C4-2B (cell line): ENCODE data around the gene UQCRC1.

Experiments used
- H3K27ac ChIP-seq: fragments of 450-650 bp; 2 replicates; pipeline ENCODE4 v1.5.1; 2017
- CTCF ChIP-seq: fragments of 450-650 bp; conservative IDR thresholded peaks from 2 replicates; pipeline ENCODE4 v1.5.1; 2017; ENCODE audit warnings: mild to moderate bottlenecking
- ZFX ChIP-seq: fragments of 450-650 bp; IDR thresholded peaks from 2 replicates; pipeline ENCODE4 v1.6.1; 2017

Gene UQCRC1

GRCh38 chr3:48581621-48582481, 27.6 kb downstream of the UQCRC1 start:
- TF ChIP-seq CTCF (no peak), ZFX (no peak)
- no peak overlapping the region for H3K27ac ChIP-seq

GRCh38 chr3:48576647-48577046, 32.8 kb downstream of the UQCRC1 start:
- H3K27ac ChIP-seq = no peak overlapping the region
- TF ChIP-seq CTCF (no peak), ZFX (no peak)

GRCh38 chr3:48575366-48575765, 34.1 kb downstream of the UQCRC1 start:
- H3K27ac ChIP-seq = no peak overlapping the region
- no peak for TF ChIP-seq ZFX
- TF ChIP-seq CTCF = no peak

GRCh38 chr3:48573973-48574585, 35.4 kb downstream of the UQCRC1 start:
- no peak for TF ChIP-seq CTCF
- TF ChIP-seq ZFX = no peak
- H3K27ac ChIP-seq = no peak overlapping the region

GRCh38 chr3:48572517-48572916, 36.9 kb downstream of the UQCRC1 start:
- no peak for TF ChIP-seq CTCF
- no peak for TF ChIP-seq ZFX
- no peak overlapping the region for H3K27ac ChIP-seq

GRCh38 chr3:48571938-48572337, 37.5 kb downstream of the UQCRC1 start:
- no peak overlapping the region for H3K27ac ChIP-seq
- TF ChIP-seq CTCF (no peak), ZFX (no peak)

- no peak for TF ChIP-seq ZFX
- no peak for TF ChIP-seq CTCF
- H3K27ac ChIP-seq = no peak overlapping the region
Measured at GRCh38 chr3:48569808-48570450, 39.5 kb downstream of the UQCRC1 start.
